Neuronal stem cell (in vitro differentiated cells): Measurements from ENCODE around the gene ETV6.

Experiments
- DNase-seq: peaks from one replicate; pipeline ENCODE4 v3.0.0-alpha.2; 2013; ENCODE audit warnings: low spot score
- H2AFZ ChIP-seq: one replicate; pipeline ENCODE4 v1.6.1; 2013; ENCODE audit warnings: mild to moderate bottlenecking, low read length, inconsistent platforms
- H2AK5ac ChIP-seq: 2 replicates; pipeline ENCODE4 v1.6.1; 2013; ENCODE audit warnings: low read depth, mild to moderate bottlenecking, inconsistent platforms, low read length, moderate library complexity, mixed read lengths
- H2BK120ac ChIP-seq: 2 replicates; pipeline ENCODE4 v1.6.1; 2013; ENCODE audit warnings: low read depth, mild to moderate bottlenecking, inconsistent platforms, low read length, moderate library complexity, mixed read lengths
- H2BK12ac ChIP-seq: one replicate; pipeline ENCODE4 v1.6.1; 2013; ENCODE audit warnings: low read length, inconsistent platforms
- H2BK15ac ChIP-seq: 2 replicates; pipeline ENCODE4 v1.6.1; 2013; ENCODE audit warnings: mild to moderate bottlenecking, low read length, inconsistent platforms, mixed read lengths
- H2BK5ac ChIP-seq: one replicate; pipeline ENCODE4 v1.6.1; 2013; ENCODE audit warnings: inconsistent platforms, mild to moderate bottlenecking, low read length, moderate library complexity
- H3K14ac ChIP-seq: one replicate; pipeline ENCODE4 v1.6.1; 2013; ENCODE audit warnings: low read length, inconsistent platforms
- H3K18ac ChIP-seq: 2 replicates; pipeline ENCODE4 v1.6.1; 2013; ENCODE audit warnings: low read length, inconsistent platforms
- H3K23ac ChIP-seq: 2 replicates; pipeline ENCODE4 v1.6.1; 2013; ENCODE audit warnings: low read depth, mild to moderate bottlenecking, mixed read lengths, low read length, inconsistent platforms; ENCODE audit not compliant: poor library complexity
- H3K27ac ChIP-seq: replicated peaks from 3 replicates; pipeline ENCODE4 v1.5.1; 2013; ENCODE audit warnings: low read length, inconsistent platforms
- H3K27me3 ChIP-seq, 3 experiments: 2 replicates each; pipeline ENCODE4 v1.6.1; 2013; ENCODE audit warnings: low read length in 3 of 3, mild to moderate bottlenecking in 2 of 3, inconsistent platforms in 1 of 3, low read depth in 1 of 3, mixed read lengths in 1 of 3, moderate library complexity in 1 of 3; ENCODE audit not compliant: control insufficient read depth in 3 of 3, insufficient read depth in 3 of 3
- H3K36me3 ChIP-seq, 2 donors: replicated peaks in 1 of 2; 2 replicates each; pipeline ENCODE4 v1.6.1; 2013; ENCODE audit warnings: low read length in 2 of 2; ENCODE audit not compliant: control insufficient read depth in 2 of 2, insufficient read depth in 2 of 2
- H3K4ac ChIP-seq: 2 replicates; pipeline ENCODE4 v1.6.1; 2013; ENCODE audit warnings: inconsistent platforms, mild to moderate bottlenecking, low read length, moderate library complexity
- H3K4me1 ChIP-seq, 2 donors: 1 replicate in 1 of 2; 2 replicates in 1 of 2; pipeline ENCODE4 v1.6.1; 2013; ENCODE audit warnings: low read length in 2 of 2, low read depth in 1 of 2; ENCODE audit not compliant: control insufficient read depth in 2 of 2, insufficient read depth in 1 of 2
- H3K4me2 ChIP-seq: one replicate; pipeline ENCODE4 v1.6.1; 2013; ENCODE audit warnings: mild to moderate bottlenecking, low read length, inconsistent platforms; ENCODE audit not compliant: insufficient read depth, poor library complexity, severe bottlenecking
- H3K4me3 ChIP-seq, 2 donors: 2 replicates each; pipeline ENCODE4 v1.5.1; 2013; ENCODE audit warnings: low read length in 2 of 2, mild to moderate bottlenecking in 2 of 2, inconsistent platforms in 1 of 2, moderate library complexity in 1 of 2
- H3K79me1 ChIP-seq: one replicate; pipeline ENCODE4 v1.6.1; 2013; ENCODE audit warnings: low read depth, mild to moderate bottlenecking, inconsistent platforms, low read length, moderate library complexity
- H3K9ac ChIP-seq: one replicate; pipeline ENCODE4 v1.6.1; 2013; ENCODE audit warnings: mild to moderate bottlenecking, low read depth, low read length, inconsistent platforms; ENCODE audit not compliant: poor library complexity
- H3K9me3 ChIP-seq, 2 donors: replicated peaks in 1 of 2; 2 replicates each; pipeline versions ENCODE3 to v1.6.1; 2013; ENCODE audit warnings: low read length in 2 of 2, mild to moderate bottlenecking in 2 of 2, inconsistent platforms in 1 of 2, low read depth in 1 of 2, mixed read lengths in 1 of 2, moderate library complexity in 1 of 2; ENCODE audit not compliant: control insufficient read depth in 2 of 2, insufficient read depth in 1 of 2
- H4K8ac ChIP-seq: one replicate; pipeline ENCODE4 v1.6.1; 2013; ENCODE audit warnings: low read depth, mild to moderate bottlenecking, inconsistent platforms, low read length, moderate library complexity
- H4K91ac ChIP-seq: one replicate; pipeline ENCODE4 v1.6.1; 2013; ENCODE audit warnings: low read length, low read depth, mild to moderate bottlenecking, inconsistent platforms; ENCODE audit not compliant: poor library complexity
- WGBS, 2 donors: extraction: QIAGEN DNeasy Blood & Tissue Kit; methylation state at CpG; one replicate each; pipeline ENCODE4 v1.1.7; 2013; ENCODE audit warnings: missing lambda C conversion rate in 2 of 2, mixed read lengths in 1 of 2; ENCODE audit not compliant: insufficient read length in 2 of 2, insufficient replicate concordance in 1 of 2; ENCODE audit errors: extremely low coverage in 2 of 2; 5-methylcytosine and 5-hydroxymethylcytosine counted together

The ETV6 gene

DNA sequence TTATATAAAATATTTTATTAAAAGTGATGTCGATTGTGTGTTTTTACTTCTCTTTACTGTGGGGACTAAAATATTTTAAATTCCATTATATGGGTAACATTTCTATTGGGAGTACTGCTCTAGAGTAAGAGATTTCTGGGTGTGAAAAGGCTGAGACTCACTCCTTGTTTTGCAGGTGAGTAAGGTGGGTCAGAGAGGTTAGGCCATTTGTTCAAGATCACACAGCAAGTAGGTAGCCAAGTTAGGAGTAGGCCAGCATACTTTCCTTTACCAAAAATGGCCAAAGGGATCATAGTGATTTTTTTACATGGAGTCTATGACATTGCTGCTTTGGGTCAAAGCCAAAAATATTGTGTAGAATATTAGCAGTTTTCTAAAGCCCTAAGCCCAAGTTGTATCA lies 138.0 kb downstream of the ETV6 start:
- Histone ChIP-seq H3K4me1 (no peaks in the 10 kb centered on the region), H2AK5ac (no peak overlapping the region), H3K36me3 (no peaks in the 10 kb centered on the region), H2AFZ (no peak overlapping the region), H3K4me3 (no peak overlapping the region), H3K23ac (no peak overlapping the region), H2BK5ac (no peak overlapping the region), H2BK12ac (no peak overlapping the region), H3K79me1 (no peaks in the 10 kb centered on the region), H3K14ac (no peak overlapping the region), H3K27ac (no peak overlapping the region), H3K4me2 (no peak overlapping the region), H4K8ac (no peak overlapping the region), H3K27me3 (no peaks in the 10 kb centered on the region), H3K9ac (no peak overlapping the region), H4K91ac (no peak overlapping the region), H3K4ac (no peak overlapping the region), H3K9me3 (no peaks in the 10 kb centered on the region), H2BK15ac (no peak overlapping the region), H3K18ac (no peak overlapping the region), H2BK120ac (no peak overlapping the region)
- WGBS, 2 donors, result 100% methylated on average over 1 of the region's 1 CpG; no CpG with 5 or more reads in 1 of the 2 donors
- no peak for DNase-seq

DNA sequence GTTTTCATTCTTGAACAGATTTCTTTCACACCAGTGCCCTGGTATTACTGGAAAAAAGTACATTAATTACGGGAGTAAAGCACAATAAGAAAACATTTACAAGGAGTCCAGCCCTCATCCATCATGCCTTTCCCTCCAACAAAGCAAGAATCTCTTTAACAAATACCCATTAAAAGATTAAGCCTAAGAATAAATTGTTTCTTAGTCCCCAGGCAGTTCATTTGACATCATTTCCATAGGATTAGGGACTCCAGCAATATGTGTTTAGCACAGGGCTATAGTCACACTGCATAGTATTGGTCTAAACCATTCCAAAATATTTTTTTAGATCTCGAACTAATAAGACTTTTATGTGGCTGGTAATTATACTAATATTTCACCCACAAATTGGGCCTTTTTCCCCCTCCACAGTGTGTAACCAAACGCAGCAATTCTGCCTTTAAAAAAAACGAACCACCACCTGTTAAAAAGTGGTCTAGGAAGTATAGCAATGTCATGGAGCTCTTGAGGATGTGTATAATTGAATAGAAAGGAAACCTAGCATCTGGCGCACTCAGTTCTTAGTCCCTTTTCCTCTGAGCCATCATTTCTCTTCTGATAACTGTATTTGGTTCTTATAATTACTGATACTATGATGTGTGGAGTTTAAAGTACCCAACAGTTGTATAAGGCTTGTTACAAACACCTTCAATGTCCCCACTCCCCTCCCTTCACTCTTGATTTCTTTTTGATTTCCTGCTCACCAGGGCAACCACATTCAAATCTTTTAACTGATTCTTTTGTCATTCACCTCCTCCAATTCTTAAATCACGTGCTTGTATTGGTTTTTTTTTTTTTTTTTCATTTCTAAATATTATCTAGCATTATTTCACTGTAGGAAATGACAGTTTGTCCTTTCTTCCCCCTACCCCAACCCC lies 138.7 kb downstream of the ETV6 start:
- Histone ChIP-seq H3K18ac (no peak overlapping the region), H2AFZ (no peak overlapping the region)

DNA sequence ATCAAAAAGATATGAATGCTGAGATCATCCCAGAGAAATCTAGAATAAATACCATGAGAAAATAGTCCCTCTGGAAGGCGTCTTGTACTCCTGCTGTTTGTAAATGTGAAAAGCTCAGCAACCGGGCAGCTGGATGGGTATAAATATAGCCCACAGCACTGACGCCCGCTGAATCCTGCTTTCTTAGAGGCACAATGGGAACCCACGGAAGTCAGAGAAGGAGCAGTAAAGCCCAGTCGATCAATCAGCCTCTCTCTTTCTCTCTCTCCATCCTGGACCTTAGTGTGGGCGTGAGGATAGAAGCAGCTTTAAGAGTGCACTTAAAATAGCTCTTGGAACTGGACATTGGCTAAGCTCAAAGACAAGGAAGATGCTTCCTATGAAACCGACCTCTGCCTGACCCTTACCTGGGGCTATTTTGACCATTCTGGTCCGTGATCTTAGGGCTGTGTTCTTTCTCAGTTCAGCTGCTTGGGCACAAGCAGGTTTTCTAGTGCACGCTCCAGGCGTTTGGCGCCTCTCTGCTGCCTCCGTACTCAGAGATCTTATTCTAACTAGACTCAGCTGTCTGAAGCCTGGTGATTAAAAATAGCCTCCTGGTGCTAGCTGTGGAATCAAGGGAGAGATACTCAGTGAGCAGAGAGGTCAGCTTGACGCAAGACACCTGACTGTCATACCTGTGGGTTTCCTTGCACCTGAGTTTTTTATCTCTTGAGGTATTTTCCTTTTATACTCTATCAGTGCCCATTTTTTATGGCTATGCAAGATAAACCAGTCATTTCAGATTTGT lies 144.6 kb downstream of the ETV6 start:
- Histone ChIP-seq H3K18ac (no peak overlapping the region), H2BK120ac (no peak overlapping the region), H3K79me1 (no peaks in the 10 kb centered on the region), H3K27me3 (no peaks in the 10 kb centered on the region), H3K36me3 (no peaks in the 10 kb centered on the region), H3K23ac (no peak overlapping the region), H4K91ac (no peak overlapping the region), H2AFZ (no peak overlapping the region), H3K14ac (no peak overlapping the region), H3K4me3 (no peak overlapping the region), H3K4me1 (peaks cover 14 to 22% of the 10 kb centered on the region in 2 donors), H2BK5ac (no peak overlapping the region), H2BK12ac (no peak overlapping the region), H3K9me3 (peaks cover 0 to 6% of the 10 kb centered on the region in 2 donors), H2BK15ac (no peak overlapping the region), H3K4ac (no peak overlapping the region), H3K27ac (peak overlapping the region; percentile 5), H3K4me2 (peak overlapping the region; percentile 18), H4K8ac (no peak overlapping the region), H3K9ac (no peak overlapping the region), H2AK5ac (no peak overlapping the region)
- WGBS, 2 donors, result no CpG with 5 or more reads among the region's 14 CpGs
- no peak for DNase-seq

More for the DNA sequence above, 138.7 kb downstream of the ETV6 start:
- Histone ChIP-seq H2BK15ac (no peak overlapping the region), H3K14ac (no peak overlapping the region), H3K4me3 (no peak overlapping the region), H2BK12ac (no peak overlapping the region), H3K9me3 (no peaks in the 10 kb centered on the region), H3K4me2 (no peak overlapping the region), H3K27ac (no peak overlapping the region), H4K91ac (no peak overlapping the region), H3K79me1 (no peaks in the 10 kb centered on the region), H3K4ac (no peak overlapping the region), H2BK120ac (no peak overlapping the region), H3K27me3 (no peaks in the 10 kb centered on the region), H3K4me1 (no peaks in the 10 kb centered on the region), H2AK5ac (no peak overlapping the region), H3K36me3 (no peaks in the 10 kb centered on the region), H4K8ac (no peak overlapping the region), H2BK5ac (no peak overlapping the region), H3K9ac (no peak overlapping the region), H3K23ac (no peak overlapping the region)
- no CpG with 5 or more reads among the region's 6 CpGs for WGBS, 2 donors
- no peak for DNase-seq

DNA sequence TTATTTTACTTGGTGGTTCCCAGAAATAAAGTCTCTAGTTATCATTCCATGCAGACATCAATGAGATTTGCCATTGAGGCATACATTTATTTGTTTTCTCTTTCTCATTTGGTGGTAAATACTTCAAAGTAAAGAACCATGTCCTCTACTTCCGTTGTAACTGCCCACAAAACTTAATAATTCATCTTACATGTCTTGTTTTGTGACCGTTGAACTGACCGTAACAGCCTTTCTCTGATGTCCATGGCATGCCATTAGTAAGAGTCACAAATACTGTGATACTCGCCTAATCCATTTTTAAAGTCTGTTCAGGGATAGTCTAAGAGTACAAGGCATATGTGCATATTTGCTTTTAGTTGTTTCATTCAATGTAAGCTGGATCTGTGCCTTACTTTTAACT lies 145.3 kb downstream of the ETV6 start:
- no peak overlapping the region for H2BK5ac ChIP-seq
- no peak overlapping the region for H3K18ac ChIP-seq
- H4K91ac ChIP-seq, result no peak overlapping the region
- no peak overlapping the region for H3K27ac ChIP-seq
- no peaks in the 10 kb centered on the region for H3K79me1 ChIP-seq
- H2BK15ac ChIP-seq, result no peak overlapping the region
- WGBS, 2 donors, result no CpG with 5 or more reads among the region's 4 CpGs
- no peak overlapping the region for H3K9ac ChIP-seq
- no peaks in the 10 kb centered on the region for H3K36me3 ChIP-seq
- no peak overlapping the region for H3K23ac ChIP-seq
- DNase-seq, result no peak
- H3K4me2 ChIP-seq, result no peak overlapping the region
- no peak overlapping the region for H3K14ac ChIP-seq
- no peak overlapping the region for H4K8ac ChIP-seq
- peaks cover 14 to 22% of the 10 kb centered on the region in 2 donors for H3K4me1 ChIP-seq
- no peak overlapping the region for H3K4me3 ChIP-seq
- H3K9me3 ChIP-seq, result peaks cover 0 to 6% of the 10 kb centered on the region in 2 donors
- no peaks in the 10 kb centered on the region for H3K27me3 ChIP-seq
- H2AK5ac ChIP-seq, result no peak overlapping the region
- H3K4ac ChIP-seq, result no peak overlapping the region
- H2BK12ac ChIP-seq, result no peak overlapping the region
- H2AFZ ChIP-seq, result no peak overlapping the region
- H2BK120ac ChIP-seq, result no peak overlapping the region
